Vagina (tissue), 2 donors: ENCODE results near the gene COMMD7.

ENCODE experiments used
- CTCF ChIP-seq, 3 experiments: fragments of 450-650 bp in 2 of 3; fragments of 200-600 bp in 1 of 3; sonication (generic) in 1 of 3; IDR thresholded peaks; one replicate each; pipeline ENCODE4 v1.5.1; 2017 to 2019; ENCODE audit warnings: antibody characterized with exemption in 3 of 3, mild to moderate bottlenecking in 2 of 3, moderate library complexity in 2 of 3
- POLR2A ChIP-seq, 2 donors: fragments of 450-650 bp; IDR thresholded peaks; one replicate each; pipeline ENCODE4 v1.6.1; 2017; ENCODE audit warnings: antibody characterized with exemption in 2 of 2, mild to moderate bottlenecking in 2 of 2, moderate library complexity in 2 of 2

- TF ChIP-seq CTCF (IDR thresholded peaks at IDR 0.05) (no peak), POLR2A (IDR thresholded peaks at IDR 0.05) (no peak)
These were observed 49.6 kb upstream of the COMMD7 start for GRCh38 chr20:32792731-32793458.
